Chondrocyte (in vitro differentiated cells): ENCODE measurements around the gene DNAH17. TPM values are rescaled to one million over a fixed set of nuclear protein-coding genes. Genes with fewer than 3 reads are reported as not detected.

Experiments used
- DNase-seq: peaks from one replicate; pipeline ENCODE4 v3.0.0; 2021; ENCODE audit warnings: mixed read lengths, low spot score
- H3K27ac Mint-ChIP-seq: one replicate; pipeline ENCODE4 v1.8.0; 2021; ENCODE audit warnings: mild to moderate bottlenecking, moderate library complexity, mixed read lengths; ENCODE audit not compliant: unreplicated experiment
- H3K27me3 Mint-ChIP-seq: 2 replicates; pipeline ENCODE4 v1.8.0; 2021; ENCODE audit warnings: low read depth, mixed read lengths
- H3K36me3 Mint-ChIP-seq: 2 replicates; pipeline ENCODE4 v1.8.0; 2021; ENCODE audit warnings: low read depth, mixed read lengths
- H3K4me1 Mint-ChIP-seq: 2 replicates; pipeline ENCODE4 v1.8.0; 2021; ENCODE audit warnings: low read depth, mild to moderate bottlenecking, mixed read lengths
- H3K4me3 Mint-ChIP-seq: one replicate; pipeline ENCODE4 v1.8.0; 2021; ENCODE audit warnings: mild to moderate bottlenecking, moderate library complexity, mixed read lengths; ENCODE audit not compliant: unreplicated experiment
- H3K9me3 Mint-ChIP-seq: 2 replicates; pipeline ENCODE4 v1.8.0; 2021; ENCODE audit warnings: low read depth, mixed read lengths
- CTCF ChIP-seq: fragments of 200-600 bp; sonication (generic); IDR thresholded peaks from 2 replicates; pipeline ENCODE4 v1.5.0; 2021; ENCODE audit warnings: antibody characterized with exemption, mild to moderate bottlenecking, moderate library complexity
- total RNA-seq: library from RNA; stranded (reverse); gene quantifications from 3 replicates; pipeline ENCODE4 v1.2.1, GENCODE V29; 2021

The DNAH17 gene
- total RNA-seq, 1 donor from 2014 or later, result 0.42 TPM

- no peak overlapping the region for H3K27ac Mint-ChIP-seq
- no peak for DNase-seq
- TF ChIP-seq CTCF, result no peak
Measured at GRCh38 chr17:78409191-78409928, 167.8 kb downstream of the DNAH17 start.

GRCh38 chr17:78408476-78409050 is 168.6 kb downstream of the DNAH17 start:
- Mint-ChIP-seq H3K9me3 (no peaks in the 10 kb centered on the region), H3K27me3 (no peaks in the 10 kb centered on the region), H3K4me3 (no peak overlapping the region), H3K27ac (no peak overlapping the region), H3K36me3 (peaks cover 19% of the 10 kb centered on the region), H3K4me1 (peaks cover 12% of the 10 kb centered on the region)
- no peak for DNase-seq
- TF ChIP-seq CTCF, result no peak

More at GRCh38 chr17:78409191-78409928, 167.8 kb downstream of the DNAH17 start:
- H3K4me3 Mint-ChIP-seq, result no peak overlapping the region
- H3K27me3 Mint-ChIP-seq, result no peaks in the 10 kb centered on the region
- H3K36me3 Mint-ChIP-seq, result peaks cover 12% of the 10 kb centered on the region
- H3K4me1 Mint-ChIP-seq, result peaks cover 12% of the 10 kb centered on the region
- no peaks in the 10 kb centered on the region for H3K9me3 Mint-ChIP-seq

- Mint-ChIP-seq H3K27ac (no peak overlapping the region), H3K9me3 (no peaks in the 10 kb centered on the region), H3K4me3 (no peak overlapping the region), H3K4me1 (peaks cover 10% of the 10 kb centered on the region), H3K27me3 (no peaks in the 10 kb centered on the region), H3K36me3 (peaks cover 24% of the 10 kb centered on the region)
- no peak for DNase-seq
- TF ChIP-seq CTCF, result no peak
Measured at GRCh38 chr17:78407387-78408000, 169.7 kb downstream of the DNAH17 start.

- TF ChIP-seq CTCF, result no peak
- Mint-ChIP-seq H3K4me1 (peaks cover 9% of the 10 kb centered on the region), H3K27ac (no peak overlapping the region), H3K4me3 (no peak overlapping the region), H3K36me3 (peaks cover 27% of the 10 kb centered on the region), H3K27me3 (no peaks in the 10 kb centered on the region), H3K9me3 (no peaks in the 10 kb centered on the region)
- DNase-seq, result no peak
Measured at GRCh38 chr17:78406920-78407319, 170.3 kb downstream of the DNAH17 start.

- Mint-ChIP-seq H3K27me3 (no peaks in the 10 kb centered on the region), H3K36me3 (peaks cover 32% of the 10 kb centered on the region), H3K9me3 (no peaks in the 10 kb centered on the region), H3K4me3 (no peak overlapping the region), H3K4me1 (peaks cover 15% of the 10 kb centered on the region), H3K27ac (no peak overlapping the region)
- TF ChIP-seq CTCF, result no peak
- DNase-seq, result no peak
Measured at GRCh38 chr17:78406396-78406795, 170.8 kb downstream of the DNAH17 start.
